Endodermal cell (in vitro differentiated cells): ENCODE results near the gene GARIN5B. TPM values are rescaled to one million over a fixed set of nuclear protein-coding genes. Genes with fewer than 3 reads are reported as not detected.

Experiments used
- DNase-seq: peaks from one replicate; pipeline ENCODE4 v3.0.0-alpha.2; 2017
- H3K27ac ChIP-seq: 2 replicates; pipeline ENCODE4 v1.5.1; 2013; ENCODE audit warnings: mild to moderate bottlenecking, low read depth, low read length, moderate library complexity
- H3K27me3 ChIP-seq: 2 replicates; pipeline ENCODE4 v1.6.1; 2013; ENCODE audit warnings: mild to moderate bottlenecking, low read length, moderate library complexity; ENCODE audit not compliant: insufficient read depth, control insufficient read depth, poor library complexity, severe bottlenecking
- H3K36me3 ChIP-seq: 2 replicates; pipeline ENCODE4 v1.7.0; 2013; ENCODE audit warnings: mild to moderate bottlenecking, low read length, moderate library complexity; ENCODE audit not compliant: control insufficient read depth, insufficient read depth
- H3K4me1 ChIP-seq: one replicate; pipeline ENCODE4 v1.7.0; 2013; ENCODE audit warnings: low read length; ENCODE audit not compliant: control insufficient read depth, insufficient read depth
- H3K4me3 ChIP-seq: 2 replicates; pipeline ENCODE4 v1.5.1; 2013; ENCODE audit warnings: mild to moderate bottlenecking, low read length, moderate library complexity
- H3K9ac ChIP-seq: 2 replicates; pipeline ENCODE4 v1.6.1; 2013; ENCODE audit warnings: mild to moderate bottlenecking, low read length, moderate library complexity; ENCODE audit not compliant: poor library complexity, severe bottlenecking; ENCODE audit errors: extremely low read depth
- H3K9me3 ChIP-seq: 2 replicates; pipeline ENCODE4 v1.6.1; 2013; ENCODE audit warnings: mild to moderate bottlenecking, low read length, moderate library complexity; ENCODE audit not compliant: control insufficient read depth
- H3K27ac Mint-ChIP-seq: 2 replicates; pipeline ENCODE4 v1.8.0; 2020; ENCODE audit warnings: mixed read lengths
- H3K27me3 Mint-ChIP-seq: 2 replicates; pipeline ENCODE4 v1.8.0; 2021; ENCODE audit warnings: mild to moderate bottlenecking, mixed read lengths; ENCODE audit not compliant: insufficient read depth
- H3K36me3 Mint-ChIP-seq: 2 replicates; pipeline ENCODE4 v1.8.0; 2020; ENCODE audit warnings: low read depth, mixed read lengths
- H3K4me1 Mint-ChIP-seq: 2 replicates; pipeline ENCODE4 v1.8.0; 2020; ENCODE audit warnings: mixed read lengths
- H3K4me3 Mint-ChIP-seq: 2 replicates; pipeline ENCODE4 v1.8.0; 2020; ENCODE audit warnings: mild to moderate bottlenecking, moderate library complexity, mixed read lengths
- H3K9me3 Mint-ChIP-seq: 2 replicates; pipeline ENCODE4 v1.8.0; 2020; ENCODE audit warnings: mild to moderate bottlenecking, mixed read lengths
- CTCF ChIP-seq: fragments of 200-600 bp; sonication (generic); conservative IDR thresholded peaks from 2 replicates; pipeline ENCODE4 v1.5.0; 2021; ENCODE audit warnings: antibody characterized with exemption, mild to moderate bottlenecking
- WGBS, 2 experiments: methylation state at CpG; one replicate each; pipeline versions ENCODE4 v1.1.5 to v1.1.7; 2013; ENCODE audit warnings: missing lambda C conversion rate in 2 of 2, mixed read lengths in 1 of 2; ENCODE audit not compliant: insufficient coverage in 1 of 2, insufficient read length in 1 of 2; 5-methylcytosine and 5-hydroxymethylcytosine counted together
- total RNA-seq, 2 donors: library from RNA; stranded (reverse); fragmentation: NEBNext Ultra II Directional in 1 of 2; extraction: Animal tissue kit (Norgen Biotek cat#: 25700) in 1 of 2; gene quantifications; 2 replicates in 1 of 2; 3 replicates in 1 of 2; pipeline ENCODE4 v1.2.1, GENCODE V29; 2021

The GARIN5B gene
- total RNA-seq, 2 donors from 2014 or later, result 0.09 to 0.11 TPM

- no peak overlapping the region for H3K4me3 ChIP-seq
- peak; percentile 80 for DNase-seq
- TF ChIP-seq CTCF, result no peak
- no peaks in the 10 kb centered on the region for H3K9me3 ChIP-seq
- H3K9ac ChIP-seq, result no peak overlapping the region
- H3K9me3 Mint-ChIP-seq, result no peaks in the 10 kb centered on the region
- peaks cover 44% of the 10 kb centered on the region for H3K27me3 ChIP-seq
- peaks cover 16% of the 10 kb centered on the region for H3K4me1 Mint-ChIP-seq
- peak overlapping the region; percentile 27 for H3K4me3 Mint-ChIP-seq
- peak overlapping the region; percentile 27 for H3K27ac Mint-ChIP-seq
- 60 to 61% methylated on average over 6 to 9 of the region's 9 CpGs for WGBS, 2 experiments
- H3K4me1 ChIP-seq, result peaks cover 5% of the 10 kb centered on the region
- H3K27me3 Mint-ChIP-seq, result peaks cover 61% of the 10 kb centered on the region
- H3K36me3 Mint-ChIP-seq, result no peaks in the 10 kb centered on the region
- H3K36me3 ChIP-seq, result no peaks in the 10 kb centered on the region
- H3K27ac ChIP-seq, result no peak overlapping the region
Observed at GRCh38 chr19:55373306-55373992, 10.4 kb upstream of the GARIN5B start.

GRCh38 chr19:55372316-55373081 is 9.4 kb upstream of the GARIN5B start:
- 63 to 66% methylated on average over 17 to 24 of the region's 24 CpGs for WGBS, 2 experiments
- Histone ChIP-seq H3K27ac (no peak overlapping the region), H3K9me3 (no peaks in the 10 kb centered on the region), H3K4me1 (peaks cover 5% of the 10 kb centered on the region), H3K9ac (no peak overlapping the region), H3K4me3 (no peak overlapping the region), H3K36me3 (no peaks in the 10 kb centered on the region), H3K27me3 (peaks cover 51% of the 10 kb centered on the region)
- H3K4me3 Mint-ChIP-seq, result no peak overlapping the region
- H3K27me3 Mint-ChIP-seq, result peaks cover 63% of the 10 kb centered on the region
- H3K9me3 Mint-ChIP-seq, result no peaks in the 10 kb centered on the region
- no peak overlapping the region for H3K27ac Mint-ChIP-seq
- peak; percentile 67 for DNase-seq
- no peak for TF ChIP-seq CTCF
- H3K4me1 Mint-ChIP-seq, result peaks cover 14% of the 10 kb centered on the region
- no peaks in the 10 kb centered on the region for H3K36me3 Mint-ChIP-seq

- Histone ChIP-seq H3K27me3 (peaks cover 49% of the 10 kb centered on the region), H3K4me3 (peak within 1 kb of the TSS; percentile 49), H3K4me1 (peaks cover 5% of the 10 kb centered on the region), H3K36me3 (no peaks in the 10 kb centered on the region), H3K9me3 (no peaks in the 10 kb centered on the region), H3K27ac (no peak within 1 kb of the TSS), H3K9ac (no peak within 1 kb of the TSS)
- Mint-ChIP-seq H3K36me3 (no peaks in the 10 kb centered on the region), H3K27me3 (peaks cover 59% of the 10 kb centered on the region), H3K27ac (no peak within 1 kb of the TSS), H3K4me3 (peak within 1 kb of the TSS; percentile 60), H3K9me3 (no peaks in the 10 kb centered on the region), H3K4me1 (peaks cover 8% of the 10 kb centered on the region)
- 13 to 18% methylated on average over 6 to 26 of the region's 32 CpGs for whole genome bisulfite sequencing, 2 experiments
- TF ChIP-seq CTCF, result no peak
- peak; percentile 70 for DNase-seq
Observed at GRCh38 chr19:55370305-55370988, 7.4 kb upstream of the GARIN5B start, which contains the start of gene IL11. TSS of gene IL11 (minus strand) at chr19:55370463. CDS start at chr19:55370310, 153 bp downstream.
